ENCODE data around the gene KYAT1.

DNA sequence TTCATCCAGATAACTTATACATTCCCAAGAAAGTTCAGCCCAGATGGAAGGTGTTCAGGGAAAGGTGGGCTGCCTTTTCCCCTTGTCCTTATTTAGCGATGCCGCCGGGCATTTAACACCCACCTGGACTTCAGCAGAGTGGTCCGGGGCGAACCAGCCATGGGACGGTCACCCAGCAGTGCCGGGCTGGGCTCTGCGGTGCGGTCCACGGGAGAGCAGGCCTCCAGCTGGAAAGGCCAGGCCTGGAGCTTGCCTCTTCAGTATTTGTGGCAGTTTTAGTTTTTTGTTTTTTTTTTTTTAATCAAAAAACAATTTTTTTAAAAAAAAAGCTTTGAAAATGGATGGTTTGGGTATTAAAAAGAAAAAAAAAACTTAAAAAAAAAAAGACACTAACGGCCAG is 35.0 kb upstream of the KYAT1 start:
- TF ChIP-seq, protein P1, sequence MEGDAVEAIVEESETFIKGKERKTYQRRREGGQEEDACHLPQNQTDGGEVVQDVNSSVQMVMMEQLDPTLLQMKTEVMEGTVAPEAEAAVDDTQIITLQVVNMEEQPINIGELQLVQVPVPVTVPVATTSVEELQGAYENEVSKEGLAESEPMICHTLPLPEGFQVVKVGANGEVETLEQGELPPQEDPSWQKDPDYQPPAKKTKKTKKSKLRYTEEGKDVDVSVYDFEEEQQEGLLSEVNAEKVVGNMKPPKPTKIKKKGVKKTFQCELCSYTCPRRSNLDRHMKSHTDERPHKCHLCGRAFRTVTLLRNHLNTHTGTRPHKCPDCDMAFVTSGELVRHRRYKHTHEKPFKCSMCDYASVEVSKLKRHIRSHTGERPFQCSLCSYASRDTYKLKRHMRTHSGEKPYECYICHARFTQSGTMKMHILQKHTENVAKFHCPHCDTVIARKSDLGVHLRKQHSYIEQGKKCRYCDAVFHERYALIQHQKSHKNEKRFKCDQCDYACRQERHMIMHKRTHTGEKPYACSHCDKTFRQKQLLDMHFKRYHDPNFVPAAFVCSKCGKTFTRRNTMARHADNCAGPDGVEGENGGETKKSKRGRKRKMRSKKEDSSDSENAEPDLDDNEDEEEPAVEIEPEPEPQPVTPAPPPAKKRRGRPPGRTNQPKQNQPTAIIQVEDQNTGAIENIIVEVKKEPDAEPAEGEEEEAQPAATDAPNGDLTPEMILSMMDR (IDR thresholded peaks at IDR 0.05): no peak
- TF ChIP-seq POLR2A (IDR thresholded peaks at IDR 0.05): no peak
